GM18517 (cell line): ENCODE measurements around the gene AAMP.
A peak's percentile ranks its signal among the peaks of the same experiment; 100 is the strongest.
"Not testable (repeated sequence)": the region's sequence is repeated elsewhere in the genome, so short reads cannot be mapped to it uniquely, and the experiment has no call there.

Source experiments
- ATAC-seq: cut with Tn5 transposase; IDR thresholded peaks from one replicate; pipeline ENCODE4 v1.9.1; 2021; ENCODE audit warnings: mild to moderate bottlenecking, moderate library complexity; ENCODE audit not compliant: unreplicated experiment

Gene AAMP

GRCh38 chr2:218275371-218276072 is 5.6 kb upstream of the AAMP start:
- ATAC-seq, result no peak

- no peak for ATAC-seq
Measured at GRCh38 chr2:218274586-218274985, 4.6 kb upstream of the AAMP start.

- ATAC-seq, result no peak
Measured at GRCh38 chr2:218273908-218274249, 3.9 kb upstream of the AAMP start.

GRCh38 chr2:218273214-218273907 is 3.4 kb upstream of the AAMP start:
- ATAC-seq, result not testable (repeated sequence)

- ATAC-seq, result no peak
Measured at GRCh38 chr2:218272531-218273212, 2.7 kb upstream of the AAMP start.

GRCh38 chr2:218271865-218272530 is 2.1 kb upstream of the AAMP start:
- no peak for ATAC-seq

GRCh38 chr2:218271487-218271797 is 1.5 kb upstream of the AAMP start:
- no peak for ATAC-seq

GRCh38 chr2:218270721-218271486 is 967 bp upstream of the AAMP start:
- ATAC-seq, result peak; percentile 1

GRCh38 chr2:218267259-218267658 is 2.7 kb downstream of the AAMP start:
- no peak for ATAC-seq

- ATAC-seq, result no peak
Measured at GRCh38 chr2:218266316-218266979, 3.5 kb downstream of the AAMP start.

GRCh38 chr2:218265626-218266025 is 4.3 kb downstream of the AAMP start:
- no peak for ATAC-seq

GRCh38 chr2:218264773-218265561 is 5.0 kb downstream of the AAMP start:
- ATAC-seq, result no peak

- no peak for ATAC-seq
Measured at GRCh38 chr2:218263817-218264641, 5.9 kb downstream of the AAMP start.

- no peak for ATAC-seq
Measured at GRCh38 chr2:218262631-218263586, 7.0 kb downstream of the AAMP start.

- no peak for ATAC-seq
Measured at GRCh38 chr2:218262237-218262600, 7.7 kb downstream of the AAMP start.

GRCh38 chr2:218261423-218262236 is 8.3 kb downstream of the AAMP start:
- no peak for ATAC-seq
